ENCODE data around the gene MAEA. TPM values are rescaled to one million over a fixed set of nuclear protein-coding genes. Genes with fewer than 3 reads are reported as not detected.

MAEA gene
- total RNA-seq, 4 donors from 2014 or later: 66.2 to 140 (median 83.2) TPM

DNA sequence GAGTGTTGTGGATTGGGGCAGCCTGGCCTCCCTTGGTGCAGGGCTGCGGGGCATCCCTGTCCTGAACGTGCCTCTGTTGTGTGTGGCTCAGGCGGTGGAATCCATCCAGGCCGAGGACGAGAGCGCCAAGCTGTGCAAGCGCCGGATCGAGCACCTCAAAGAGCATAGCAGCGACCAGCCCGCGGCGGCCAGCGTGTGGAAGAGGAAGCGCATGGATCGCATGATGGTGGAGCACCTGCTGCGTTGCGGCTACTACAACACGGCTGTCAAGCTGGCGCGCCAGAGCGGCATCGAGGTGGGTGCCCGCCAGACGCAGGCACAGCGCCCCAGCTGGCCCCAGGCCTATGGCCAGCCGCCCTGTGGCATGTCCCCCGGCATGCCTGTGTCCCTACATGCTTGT, 25.6 kb downstream of the MAEA start:
- H3K36me3 ChIP-seq: peaks cover 12 to 74% (median 31%) of the 10 kb centered on the region in 3 donors
- DNase-seq (ENCODE audit: low spot score in 2 of 2): no peak
- H3K27ac ChIP-seq: no peak overlapping the region
- no peaks in the 10 kb centered on the region for H3K9me3 ChIP-seq
- H3K4me1 ChIP-seq: peaks cover 0 to 13% (median 9%) of the 10 kb centered on the region in 4 donors
- H3K27me3 ChIP-seq: no peaks in the 10 kb centered on the region
- WGBS, 2 donors: 97% methylated on average over 19 to 28 of the region's 28 CpGs
- H3K4me3 ChIP-seq: no peak overlapping the region
- TF ChIP-seq, protein P1, sequence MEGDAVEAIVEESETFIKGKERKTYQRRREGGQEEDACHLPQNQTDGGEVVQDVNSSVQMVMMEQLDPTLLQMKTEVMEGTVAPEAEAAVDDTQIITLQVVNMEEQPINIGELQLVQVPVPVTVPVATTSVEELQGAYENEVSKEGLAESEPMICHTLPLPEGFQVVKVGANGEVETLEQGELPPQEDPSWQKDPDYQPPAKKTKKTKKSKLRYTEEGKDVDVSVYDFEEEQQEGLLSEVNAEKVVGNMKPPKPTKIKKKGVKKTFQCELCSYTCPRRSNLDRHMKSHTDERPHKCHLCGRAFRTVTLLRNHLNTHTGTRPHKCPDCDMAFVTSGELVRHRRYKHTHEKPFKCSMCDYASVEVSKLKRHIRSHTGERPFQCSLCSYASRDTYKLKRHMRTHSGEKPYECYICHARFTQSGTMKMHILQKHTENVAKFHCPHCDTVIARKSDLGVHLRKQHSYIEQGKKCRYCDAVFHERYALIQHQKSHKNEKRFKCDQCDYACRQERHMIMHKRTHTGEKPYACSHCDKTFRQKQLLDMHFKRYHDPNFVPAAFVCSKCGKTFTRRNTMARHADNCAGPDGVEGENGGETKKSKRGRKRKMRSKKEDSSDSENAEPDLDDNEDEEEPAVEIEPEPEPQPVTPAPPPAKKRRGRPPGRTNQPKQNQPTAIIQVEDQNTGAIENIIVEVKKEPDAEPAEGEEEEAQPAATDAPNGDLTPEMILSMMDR (IDR thresholded peaks at IDR 0.05): no peak
- no peak for TF ChIP-seq POLR2A (IDR thresholded peaks at IDR 0.05)
- no peak for TF ChIP-seq EP300 (IDR thresholded peaks at IDR 0.05)

DNA sequence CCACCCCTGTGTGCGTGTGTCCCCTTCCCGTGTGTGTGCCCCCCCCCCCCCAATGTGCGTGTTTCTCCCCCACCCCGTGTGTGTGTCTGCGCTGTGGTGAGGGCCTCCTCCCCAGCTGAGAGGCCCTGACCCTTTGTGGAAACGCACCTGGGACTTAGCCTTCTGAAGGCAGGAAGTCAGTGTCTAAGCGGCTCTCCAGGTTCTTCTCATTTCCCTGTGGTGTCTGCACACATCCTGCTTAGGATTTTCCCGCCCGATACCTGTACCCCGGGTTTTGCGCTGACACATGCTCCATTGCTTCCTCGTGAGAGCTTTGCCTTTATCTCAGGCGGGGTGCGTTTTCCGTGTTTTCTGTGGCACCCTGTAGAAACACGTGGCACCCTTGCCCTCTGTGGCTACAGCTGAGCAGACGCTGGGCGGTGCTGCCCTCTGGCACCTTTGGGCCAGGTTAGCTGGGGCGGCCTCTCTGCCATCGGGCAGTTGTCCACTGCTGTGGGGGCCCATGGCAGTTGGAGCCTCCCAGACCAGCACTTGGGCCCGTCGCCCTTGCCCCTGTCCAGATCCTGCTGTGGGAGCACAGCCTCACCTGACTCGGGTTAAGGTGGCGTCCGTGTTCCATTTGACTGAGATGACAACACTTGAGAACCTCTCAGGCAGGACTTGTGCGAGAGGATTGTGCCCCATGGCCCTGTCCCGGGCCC, 26.3 kb downstream of the MAEA start:
- Histone ChIP-seq H3K4me3 (no peak overlapping the region), H3K36me3 (peaks cover 12 to 78% (median 31%) of the 10 kb centered on the region in 3 donors), H3K4me1 (peaks cover 0 to 6% (median 4%) of the 10 kb centered on the region in 4 donors), H3K27ac (no peak overlapping the region), H3K27me3 (no peaks in the 10 kb centered on the region), H3K9me3 (no peaks in the 10 kb centered on the region)
- DNase-seq (ENCODE audit: low spot score in 2 of 2): no peak
- WGBS, 2 donors: 91 to 94% methylated on average over 17 to 23 of the region's 27 CpGs
- TF ChIP-seq POLR2A (IDR thresholded peaks at IDR 0.05): no peak

DNA sequence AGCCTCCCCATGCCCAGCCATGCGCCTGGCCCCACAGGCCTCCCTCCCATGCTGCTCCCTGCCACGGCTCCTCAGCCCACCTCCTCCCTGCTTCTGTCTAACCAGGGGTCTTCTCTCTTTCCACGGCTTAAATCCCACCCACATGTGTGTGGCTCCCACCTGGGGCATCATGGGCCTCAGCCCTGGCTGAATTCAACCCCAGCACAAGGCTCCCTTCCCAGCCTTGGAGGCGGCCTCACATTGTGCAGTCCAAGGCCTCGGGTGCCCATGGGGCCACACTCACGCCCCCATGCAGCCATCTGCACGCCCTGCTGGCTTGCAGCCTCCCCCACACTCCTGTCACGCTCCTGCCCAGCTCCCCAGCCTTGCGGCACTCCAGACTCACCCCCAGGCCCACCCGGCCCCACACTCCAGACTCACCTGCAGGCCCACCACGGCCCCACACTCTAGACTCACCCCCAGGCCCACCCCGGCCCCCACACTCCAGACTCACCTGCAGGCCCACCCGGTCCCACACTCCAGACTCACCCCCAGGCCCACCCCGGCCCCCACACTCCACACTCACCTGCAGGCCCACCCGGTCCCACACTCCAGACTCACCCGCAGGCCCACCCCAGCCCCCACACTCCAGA, 27.0 kb downstream of the MAEA start:
- 80 to 82% methylated on average over 12 to 14 of the region's 16 CpGs for WGBS, 2 donors
- TF ChIP-seq, protein P1 (IDR thresholded peaks at IDR 0.05): no peak
- TF ChIP-seq EP300 (IDR thresholded peaks at IDR 0.05) (no peak), POLR2A (IDR thresholded peaks at IDR 0.05) (no peak)
- no peaks in the 10 kb centered on the region for H3K27me3 ChIP-seq
- peaks cover 12 to 83% (median 31%) of the 10 kb centered on the region in 3 donors for H3K36me3 ChIP-seq
- H3K27ac ChIP-seq: no peak overlapping the region
- no peaks in the 10 kb centered on the region for H3K9me3 ChIP-seq
- H3K4me3 ChIP-seq: no peak overlapping the region
- H3K4me1 ChIP-seq: peaks cover 0 to under 1% (median 0%) of the 10 kb centered on the region in 4 donors
- DNase-seq (ENCODE audit: low spot score in 2 of 2): no peak

DNA sequence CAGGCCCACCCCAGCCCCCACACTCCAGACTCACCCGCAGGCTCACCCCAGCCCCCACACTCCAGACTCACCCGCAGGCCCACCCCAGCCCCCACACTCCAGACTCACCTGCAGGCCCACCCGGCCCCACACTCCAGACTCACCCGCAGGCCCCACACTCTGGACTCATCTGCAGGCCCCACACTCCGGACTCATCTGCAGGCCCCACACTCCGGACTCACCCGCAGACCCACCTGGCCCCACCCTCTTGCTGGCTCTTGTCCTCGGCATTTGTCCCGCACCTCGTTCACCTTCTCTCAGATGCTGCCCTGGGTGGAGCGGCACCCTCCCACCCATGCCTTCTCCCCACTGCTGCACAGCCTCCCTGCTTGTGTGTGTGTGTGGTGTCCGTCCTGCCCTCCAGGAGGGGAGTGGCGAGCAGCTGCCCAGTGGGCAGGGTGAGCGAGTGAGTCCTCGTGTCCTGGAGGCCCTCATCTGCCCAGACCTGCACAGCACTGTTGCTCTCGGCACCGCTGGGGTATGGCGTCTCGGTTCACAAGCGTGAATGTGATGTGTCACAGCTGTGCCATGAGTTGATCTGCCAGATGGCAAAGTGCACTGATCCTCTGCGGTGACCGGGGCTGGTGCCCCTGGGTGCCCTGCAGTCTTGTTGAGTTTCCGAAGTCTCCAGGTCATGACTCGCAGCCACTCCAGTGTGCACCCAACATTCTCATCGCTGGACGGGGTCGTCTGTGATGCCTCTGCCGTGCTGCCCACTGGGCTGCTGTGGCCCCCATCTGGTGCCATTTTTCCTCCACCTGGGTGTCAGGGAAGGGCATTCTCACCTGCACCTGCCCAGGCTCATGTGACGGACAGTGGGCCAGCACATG, 27.7 kb downstream of the MAEA start:
- no peak overlapping the region for H3K4me3 ChIP-seq
- no peaks in the 10 kb centered on the region for H3K9me3 ChIP-seq
- WGBS, 2 donors: 93 to 99% methylated on average over 22 to 29 of the region's 29 CpGs
- H3K36me3 ChIP-seq: peaks cover 12 to 90% (median 31%) of the 10 kb centered on the region in 3 donors
- no peaks in the 10 kb centered on the region for H3K4me1 ChIP-seq
- H3K27me3 ChIP-seq: no peaks in the 10 kb centered on the region
- no peak overlapping the region for H3K27ac ChIP-seq
- no peak for TF ChIP-seq EP300 (IDR thresholded peaks at IDR 0.05)
- TF ChIP-seq, protein P1 (IDR thresholded peaks at IDR 0.05): no peak
- TF ChIP-seq POLR2A (IDR thresholded peaks at IDR 0.05): no peak
- no peak for DNase-seq (ENCODE audit: low spot score in 2 of 2)

DNA sequence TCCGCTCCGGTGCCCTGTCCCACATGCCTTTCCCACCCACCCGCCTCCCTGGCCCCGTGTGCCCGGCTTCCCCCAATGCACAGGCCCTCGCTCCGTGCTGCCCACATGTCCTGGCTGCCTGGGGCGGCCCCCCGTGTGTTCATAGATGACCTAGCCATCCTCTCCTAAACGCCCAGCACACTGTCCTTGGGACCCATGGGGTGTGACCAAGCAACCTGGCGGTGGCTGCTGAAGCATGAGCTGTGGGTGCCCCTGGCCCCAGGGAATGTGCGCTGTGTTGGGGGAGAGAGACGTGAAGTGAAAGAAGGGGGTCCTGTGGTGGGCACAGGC, 28.3 kb downstream of the MAEA start:
- H3K36me3 ChIP-seq: peaks cover 9 to 89% (median 29%) of the 10 kb centered on the region in 3 donors
- DNase-seq (ENCODE audit: low spot score in 2 of 2): no peak
- H3K27me3 ChIP-seq: no peaks in the 10 kb centered on the region
- no peak overlapping the region for H3K27ac ChIP-seq
- no peaks in the 10 kb centered on the region for H3K9me3 ChIP-seq
- no peaks in the 10 kb centered on the region for H3K4me1 ChIP-seq
- TF ChIP-seq POLR2A (IDR thresholded peaks at IDR 0.05): no peak
- WGBS, 2 donors: 98% methylated on average over 13 of the region's 13 CpGs
- H3K4me3 ChIP-seq: no peak overlapping the region

Measured in tibial nerve (tissue), 4 donors.